Measurements from ENCODE around the gene OLIG1.

The OLIG1 gene

GRCh38 chr21:33069994-33070743 lies at the start of gene OLIG1:
OLIG1 (plus strand) TSS chr21:33070141; CDS start chr21:33070247, 106 bp downstream.
- peak; percentile 42 for DNase-seq (ENCODE audit: low read depth)

- DNase-seq (ENCODE audit: low read depth) = no peak
Observed at GRCh38 chr21:33020558-33021100, 49.3 kb upstream of the OLIG1 start.

GRCh38 chr21:33021150-33021549 lies 48.8 kb upstream of the OLIG1 start:
- no peak for DNase-seq (ENCODE audit: low read depth)

- DNase-seq (ENCODE audit: low read depth) = no peak
Observed at GRCh38 chr21:33021667-33022066, 48.3 kb upstream of the OLIG1 start.

- DNase-seq (ENCODE audit: low read depth) = no peak
Observed at GRCh38 chr21:33022489-33022827, 47.5 kb upstream of the OLIG1 start.

- no peak for DNase-seq (ENCODE audit: low read depth)
Observed at GRCh38 chr21:33022828-33023573, 46.9 kb upstream of the OLIG1 start.

- DNase-seq (ENCODE audit: low read depth) = no peak
Observed at GRCh38 chr21:33023574-33024200, 46.3 kb upstream of the OLIG1 start.

GRCh38 chr21:33024201-33025103 lies 45.5 kb upstream of the OLIG1 start:
- DNase-seq (ENCODE audit: low read depth) = no peak

GRCh38 chr21:33025106-33025488 lies 44.8 kb upstream of the OLIG1 start:
- DNase-seq (ENCODE audit: low read depth) = no peak

- DNase-seq (ENCODE audit: low read depth) = no peak
Observed at GRCh38 chr21:33025489-33026442, 44.2 kb upstream of the OLIG1 start, which contains the start of gene OLIG2. OLIG2 (plus strand) TSS chr21:33025935; CDS start chr21:33026863, 928 bp downstream.

- DNase-seq (ENCODE audit: low read depth) = no peak
Observed at GRCh38 chr21:33026443-33026858, 43.5 kb upstream of the OLIG1 start.

- DNase-seq (ENCODE audit: low read depth) = peak; percentile 19
Observed at GRCh38 chr21:33026878-33027400, 43.0 kb upstream of the OLIG1 start.

GRCh38 chr21:33027401-33028286 lies 42.3 kb upstream of the OLIG1 start:
- no peak for DNase-seq (ENCODE audit: low read depth)

- no peak for DNase-seq (ENCODE audit: low read depth)
Observed at GRCh38 chr21:33028287-33028670, 41.7 kb upstream of the OLIG1 start.

GRCh38 chr21:33028773-33029384 lies 41.1 kb upstream of the OLIG1 start:
- no peak for DNase-seq (ENCODE audit: low read depth)

- no peak for DNase-seq (ENCODE audit: low read depth)
Observed at GRCh38 chr21:33029385-33029921, 40.5 kb upstream of the OLIG1 start.

- no peak for DNase-seq (ENCODE audit: low read depth)
Observed at GRCh38 chr21:33029975-33030461, 39.9 kb upstream of the OLIG1 start.

GRCh38 chr21:33030633-33031032 lies 39.3 kb upstream of the OLIG1 start:
- DNase-seq (ENCODE audit: low read depth) = no peak
